Testis (tissue), 3 donors: ENCODE measurements around the gene PXYLP1. TPM values are rescaled to one million over a fixed set of nuclear protein-coding genes. Genes with fewer than 3 reads are reported as not detected.

Source experiments
- DNase-seq: peaks from one replicate; pipeline ENCODE4 v3.0.0-alpha.2; 2019
- H3K27ac ChIP-seq, 2 donors: fragments of 200-600 bp; sonication (generic); one replicate each; pipeline ENCODE4 v1.5.1; 2019
- H3K27me3 ChIP-seq: fragments of 200-600 bp; sonication (generic); one replicate; pipeline ENCODE4 v1.5.1; 2019
- H3K36me3 ChIP-seq: fragments of 200-600 bp; sonication (generic); one replicate; pipeline ENCODE4 v1.5.1; 2017; ENCODE audit warnings: low read depth; ENCODE audit errors: missing control alignments
- H3K4me1 ChIP-seq: fragments of 200-600 bp; sonication (generic); one replicate; pipeline ENCODE4 v1.5.1; 2019
- H3K4me3 ChIP-seq, 2 donors: fragments of 200-600 bp; sonication (generic); one replicate each; pipeline ENCODE4 v1.5.1; 2017 to 2019
- H3K9me3 ChIP-seq: fragments of 200-600 bp; sonication (generic); one replicate; pipeline ENCODE4 v1.5.1; 2017
- POLR2A ChIP-seq: fragments of 450-650 bp; IDR thresholded peaks from one replicate; pipeline ENCODE4 v1.6.1; 2017; ENCODE audit warnings: antibody characterized with exemption, mild to moderate bottlenecking, moderate library complexity
- WGBS, 2 donors: methylation state at CpG; one replicate each; pipeline ENCODE4 v1.1.5; 2018; 5-methylcytosine and 5-hydroxymethylcytosine counted together
- intact Hi-C: fragments of 100-400 bp; cut with DNase I; formaldehyde crosslinking; loops from one replicate; pipeline ENCODE4 v1.15.1; 2023; ENCODE audit warnings: low total_unique reads
- polyA plus RNA-seq: library from polyadenylated mRNA; stranded (reverse); fragments of 350-450 nt; fragmentation: Illumina TruSeq; extraction: RNeasy Lipid Tissue Mini Kit (QIAGEN cat#74804); gene quantifications from one replicate; pipeline ENCODE4 v1.2.3, GENCODE V29; 2014; ENCODE audit warnings: low read depth, low replicate concordance; ENCODE audit not compliant: insufficient read depth
- total RNA-seq, 2 donors: library from RNA; depleted of rRNA; stranded (reverse); fragments of >200 nt; gene quantifications; one replicate each; pipeline ENCODE4 v1.2.3, GENCODE V29; 2016
- TF ChIP-seq, protein P1 (sequence below), 3 experiments: fragments of 450-650 bp in 2 of 3; fragments of 200-600 bp in 1 of 3; sonication (generic) in 1 of 3; IDR thresholded peaks; one replicate each; pipeline ENCODE4 v1.5.1; 2016 to 2019; ENCODE audit warnings: antibody characterized with exemption in 3 of 3, mild to moderate bottlenecking in 2 of 3, moderate library complexity in 1 of 3

PXYLP1 gene
- total and polyA plus RNA-seq, 3 donors from 2014 or later = 16.0 to 55.8 (median 31.6) TPM

DNA sequence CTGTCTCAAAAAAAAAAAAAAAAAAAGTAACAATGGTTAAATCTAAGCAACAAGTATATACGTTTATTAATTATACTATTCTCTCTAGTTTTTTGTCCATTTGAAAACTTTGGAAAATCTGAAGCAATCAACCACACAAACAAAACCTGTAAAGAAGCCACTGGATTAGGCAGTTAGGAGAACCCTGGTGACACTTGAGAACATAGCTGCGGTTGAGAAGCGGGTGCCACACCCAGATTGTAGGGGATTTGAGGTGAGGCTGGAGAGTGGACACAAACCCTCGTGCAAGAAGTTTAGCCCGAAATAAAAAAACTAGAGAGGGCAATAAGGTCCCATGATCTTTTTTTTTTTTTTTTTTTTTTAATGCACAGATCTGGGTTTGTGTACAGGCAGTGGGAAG is 110.8 kb downstream of the PXYLP1 start:
- 86 to 91% methylated on average over 5 of the region's 5 CpGs for WGBS, 2 donors
- no peaks in the 10 kb centered on the region for H3K4me1 ChIP-seq
- DNase-seq = no peak
- H3K27ac ChIP-seq = no peak overlapping the region
- H3K36me3 ChIP-seq = no peaks in the 10 kb centered on the region
- intact Hi-C loops = no loop called here
- H3K27me3 ChIP-seq = no peaks in the 10 kb centered on the region
- no peak overlapping the region for H3K4me3 ChIP-seq
- TF ChIP-seq, protein P1, sequence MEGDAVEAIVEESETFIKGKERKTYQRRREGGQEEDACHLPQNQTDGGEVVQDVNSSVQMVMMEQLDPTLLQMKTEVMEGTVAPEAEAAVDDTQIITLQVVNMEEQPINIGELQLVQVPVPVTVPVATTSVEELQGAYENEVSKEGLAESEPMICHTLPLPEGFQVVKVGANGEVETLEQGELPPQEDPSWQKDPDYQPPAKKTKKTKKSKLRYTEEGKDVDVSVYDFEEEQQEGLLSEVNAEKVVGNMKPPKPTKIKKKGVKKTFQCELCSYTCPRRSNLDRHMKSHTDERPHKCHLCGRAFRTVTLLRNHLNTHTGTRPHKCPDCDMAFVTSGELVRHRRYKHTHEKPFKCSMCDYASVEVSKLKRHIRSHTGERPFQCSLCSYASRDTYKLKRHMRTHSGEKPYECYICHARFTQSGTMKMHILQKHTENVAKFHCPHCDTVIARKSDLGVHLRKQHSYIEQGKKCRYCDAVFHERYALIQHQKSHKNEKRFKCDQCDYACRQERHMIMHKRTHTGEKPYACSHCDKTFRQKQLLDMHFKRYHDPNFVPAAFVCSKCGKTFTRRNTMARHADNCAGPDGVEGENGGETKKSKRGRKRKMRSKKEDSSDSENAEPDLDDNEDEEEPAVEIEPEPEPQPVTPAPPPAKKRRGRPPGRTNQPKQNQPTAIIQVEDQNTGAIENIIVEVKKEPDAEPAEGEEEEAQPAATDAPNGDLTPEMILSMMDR (IDR thresholded peaks at IDR 0.05) = no peak
- TF ChIP-seq POLR2A = no peak
- no peaks in the 10 kb centered on the region for H3K9me3 ChIP-seq

DNA sequence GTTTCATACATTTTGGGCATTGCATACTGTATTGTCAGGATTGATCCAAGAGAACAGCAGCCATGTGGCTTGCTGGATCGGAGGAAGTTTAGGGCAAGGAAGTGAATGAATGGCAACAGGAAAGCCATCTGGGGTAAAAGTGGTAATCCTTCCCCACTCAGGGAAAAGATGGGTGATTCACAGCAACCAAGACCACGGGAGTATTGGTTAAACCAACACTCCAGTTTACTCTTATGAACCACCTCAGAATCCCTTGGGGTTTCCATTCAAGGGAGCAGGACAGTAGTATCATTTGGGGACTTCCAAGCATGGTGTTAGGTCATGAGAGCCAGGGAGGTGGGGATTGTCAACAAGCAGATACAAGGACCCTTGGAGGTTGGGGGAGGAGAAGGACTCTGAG is 111.5 kb downstream of the PXYLP1 start:
- no peaks in the 10 kb centered on the region for H3K36me3 ChIP-seq
- WGBS, 2 donors = 46 to 85% methylated on average over 2 of the region's 2 CpGs
- no peaks in the 10 kb centered on the region for H3K9me3 ChIP-seq
- no peaks in the 10 kb centered on the region for H3K4me1 ChIP-seq
- H3K4me3 ChIP-seq = no peak overlapping the region
- intact Hi-C loops = no loop called here
- no peaks in the 10 kb centered on the region for H3K27me3 ChIP-seq
- TF ChIP-seq POLR2A = no peak
- TF ChIP-seq, protein P1 (IDR thresholded peaks at IDR 0.05) = no peak
- no peak overlapping the region for H3K27ac ChIP-seq
- DNase-seq = no peak

DNA sequence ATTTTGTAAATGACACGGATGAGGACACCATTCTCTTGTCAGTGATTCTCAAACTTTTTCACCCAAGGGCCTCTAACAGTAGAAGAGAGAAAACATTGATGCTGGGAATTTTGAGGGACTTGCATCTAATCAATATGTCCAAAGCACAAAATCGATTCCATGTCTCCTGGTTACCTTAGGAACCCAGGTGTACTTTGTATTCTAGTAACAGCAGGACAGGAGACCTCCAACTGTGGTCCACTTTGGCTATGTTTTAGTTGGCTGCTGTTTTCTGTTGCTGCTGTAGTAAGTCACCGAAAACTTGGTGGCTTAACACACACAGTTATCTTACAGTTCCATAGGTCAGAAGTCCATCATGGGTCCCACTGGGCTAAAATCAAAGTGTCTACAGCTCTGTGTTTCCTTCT is 112.2 kb downstream of the PXYLP1 start:
- TF ChIP-seq POLR2A = no peak
- TF ChIP-seq, protein P1 (IDR thresholded peaks at IDR 0.05) = no peak
- Histone ChIP-seq H3K36me3 (no peaks in the 10 kb centered on the region), H3K9me3 (no peaks in the 10 kb centered on the region), H3K27ac (no peak overlapping the region), H3K27me3 (no peaks in the 10 kb centered on the region), H3K4me1 (no peaks in the 10 kb centered on the region), H3K4me3 (no peak overlapping the region)
- WGBS, 2 donors = 87 to 88% methylated on average over 3 of the region's 3 CpGs
- intact Hi-C loops = no loop called here
- no peak for DNase-seq

Other genes starting within 250 kb of the PXYLP1 start
- gene SPSB4, start 180.5 kb upstream of the PXYLP1 start, total RNA-seq = 10 to 100 TPM in 1 of 2 donors, 1 to 10 TPM in 1; 7.4 to 10.8 TPM
- 34.5 TPM for gene SPSB4, start 180.5 kb upstream of the PXYLP1 start, polyA plus RNA-seq
- gene ZBTB38, start 136.7 kb downstream of the PXYLP1 start, total RNA-seq = 100 to 1,000 TPM; 131 to 167 TPM
- gene ZBTB38, start 136.7 kb downstream of the PXYLP1 start, polyA plus RNA-seq = 66.7 TPM